ENCODE measurements around the gene MMP20.

GRCh38 chr11:102604011-102604410 is 21.1 kb downstream of the MMP20 start:
- no peak for TF ChIP-seq CTCF (IDR thresholded peaks at IDR 0.05; ENCODE audit: low read depth, low read length)
- no peak for TF ChIP-seq MYC (IDR thresholded peaks at IDR 0.05; ENCODE audit: low read depth, low read length)
- no peak for TF ChIP-seq MAX (IDR thresholded peaks at IDR 0.05; ENCODE audit: low read depth, low read length)
- TF ChIP-seq POLR2A (IDR thresholded peaks at IDR 0.05; ENCODE audit: extremely low read depth, insufficient read length), result no peak

All from NB4 (cell line).